Vagina (tissue), 2 donors: ENCODE results near the gene GID4. TPM values are rescaled to one million over a fixed set of nuclear protein-coding genes. Genes with fewer than 3 reads are reported as not detected.

Experiments
- DNase-seq, 2 donors: peaks; one replicate each; pipeline ENCODE4 v3.0.0-alpha.2; 2017; ENCODE audit errors: extremely low spot score in 2 of 2
- H3K27ac ChIP-seq: fragments of 200-600 bp; sonication (generic); one replicate; pipeline ENCODE4 v1.5.1; 2019
- H3K27me3 ChIP-seq: fragments of 200-600 bp; sonication (generic); one replicate; pipeline ENCODE4 v1.5.1; 2019
- H3K36me3 ChIP-seq, 2 donors: fragments of 200-600 bp; sonication (generic); one replicate each; pipeline ENCODE4 v1.5.1; 2017 to 2019
- H3K4me1 ChIP-seq: fragments of 200-600 bp; sonication (generic); one replicate; pipeline ENCODE4 v1.5.1; 2019
- H3K4me3 ChIP-seq, 2 donors: fragments of 200-600 bp; sonication (generic); 1 replicate in 1 of 2; 2 replicates in 1 of 2; pipeline ENCODE4 v1.5.1; 2016 to 2019
- H3K9me3 ChIP-seq: fragments of 200-600 bp; sonication (generic); one replicate; pipeline ENCODE4 v1.5.1; 2019
- CTCF ChIP-seq, 3 experiments: fragments of 450-650 bp in 2 of 3; fragments of 200-600 bp in 1 of 3; sonication (generic) in 1 of 3; IDR thresholded peaks; one replicate each; pipeline ENCODE4 v1.5.1; 2017 to 2019; ENCODE audit warnings: antibody characterized with exemption in 3 of 3, mild to moderate bottlenecking in 2 of 3, moderate library complexity in 2 of 3
- POLR2A ChIP-seq, 2 donors: fragments of 450-650 bp; IDR thresholded peaks; one replicate each; pipeline ENCODE4 v1.6.1; 2017; ENCODE audit warnings: antibody characterized with exemption in 2 of 2, mild to moderate bottlenecking in 2 of 2, moderate library complexity in 2 of 2
- POLR2AphosphoS5 ChIP-seq, 2 donors: sonication (generic); formaldehyde crosslinking; IDR thresholded peaks; one replicate each; pipeline ENCODE4 v1.9.0; 2017; ENCODE audit warnings: antibody characterized with exemption in 2 of 2, mild to moderate bottlenecking in 2 of 2, low read depth in 1 of 2; ENCODE audit not compliant: insufficient read depth in 1 of 2
- intact Hi-C: fragments of 100-400 bp; cut with DNase I; formaldehyde crosslinking; loops from one replicate; pipeline ENCODE4 v1.15.1; 2023
- total RNA-seq: library from RNA; depleted of rRNA; stranded (reverse); fragments of >200 nt; gene quantifications from one replicate; pipeline ENCODE4 v1.2.3, GENCODE V29; 2016

GID4 gene
- total RNA-seq, 1 donor from 2014 or later = 11.3 TPM

GRCh38 chr17:18102640-18103039, 63.4 kb downstream of the GID4 start:
- Histone ChIP-seq H3K36me3 (peaks cover 0 to 66% of the 10 kb centered on the region in 2 donors), H3K27ac (no peak overlapping the region), H3K27me3 (no peaks in the 10 kb centered on the region), H3K9me3 (no peaks in the 10 kb centered on the region), H3K4me1 (no peaks in the 10 kb centered on the region), H3K4me3 (no peak overlapping the region)
- intact Hi-C loops = no loop called here
- no peak for DNase-seq
- TF ChIP-seq POLR2A (IDR thresholded peaks at IDR 0.05) (no peak), POLR2AphosphoS5 (IDR thresholded peaks at IDR 0.05; ENCODE audit: insufficient read depth in 1 of 2, low read depth in 1 of 2) (no peak), CTCF (IDR thresholded peaks at IDR 0.05) (no peak)

- Histone ChIP-seq H3K27me3 (no peaks in the 10 kb centered on the region), H3K4me1 (no peaks in the 10 kb centered on the region), H3K27ac (no peak overlapping the region), H3K4me3 (no peak overlapping the region), H3K9me3 (no peaks in the 10 kb centered on the region), H3K36me3 (peaks cover 0 to 42% of the 10 kb centered on the region in 2 donors)
- no peak for TF ChIP-seq CTCF (IDR thresholded peaks at IDR 0.05)
- TF ChIP-seq POLR2A (IDR thresholded peaks at IDR 0.05) = no peak
- no peak for TF ChIP-seq POLR2AphosphoS5 (IDR thresholded peaks at IDR 0.05; ENCODE audit: insufficient read depth in 1 of 2, low read depth in 1 of 2)
- intact Hi-C loops = no loop called here
- DNase-seq = no peak
Observed at GRCh38 chr17:18105027-18105426, 65.8 kb downstream of the GID4 start.

- DNase-seq = no peak
- intact Hi-C loops = no loop called here
- Histone ChIP-seq H3K4me3 (no peak overlapping the region), H3K36me3 (peaks cover 0 to 36% of the 10 kb centered on the region in 2 donors), H3K27ac (no peak overlapping the region), H3K4me1 (no peaks in the 10 kb centered on the region), H3K27me3 (no peaks in the 10 kb centered on the region), H3K9me3 (no peaks in the 10 kb centered on the region)
- TF ChIP-seq POLR2A (IDR thresholded peaks at IDR 0.05) (no peak), CTCF (IDR thresholded peaks at IDR 0.05) (no peak), POLR2AphosphoS5 (IDR thresholded peaks at IDR 0.05; ENCODE audit: insufficient read depth in 1 of 2, low read depth in 1 of 2) (no peak)
Observed at GRCh38 chr17:18105595-18105994, 66.4 kb downstream of the GID4 start.

GRCh38 chr17:18106211-18106610, 67.0 kb downstream of the GID4 start:
- intact Hi-C loops = no loop called here
- Histone ChIP-seq H3K36me3 (peaks cover 0 to 31% of the 10 kb centered on the region in 2 donors), H3K9me3 (no peaks in the 10 kb centered on the region), H3K27me3 (no peaks in the 10 kb centered on the region), H3K27ac (no peak overlapping the region), H3K4me1 (no peaks in the 10 kb centered on the region), H3K4me3 (no peak overlapping the region)
- no peak for TF ChIP-seq POLR2AphosphoS5 (IDR thresholded peaks at IDR 0.05; ENCODE audit: insufficient read depth in 1 of 2, low read depth in 1 of 2)
- TF ChIP-seq CTCF (IDR thresholded peaks at IDR 0.05) = no peak
- TF ChIP-seq POLR2A (IDR thresholded peaks at IDR 0.05) = no peak
- no peak for DNase-seq

GRCh38 chr17:18107061-18107790, 68.0 kb downstream of the GID4 start:
- no peaks in the 10 kb centered on the region for H3K27me3 ChIP-seq
- no peak overlapping the region for H3K4me3 ChIP-seq
- H3K9me3 ChIP-seq = no peaks in the 10 kb centered on the region
- intact Hi-C loops = no loop called here
- no peak for DNase-seq
- peaks cover 0 to 22% of the 10 kb centered on the region in 2 donors for H3K36me3 ChIP-seq
- H3K4me1 ChIP-seq = no peaks in the 10 kb centered on the region
- TF ChIP-seq POLR2AphosphoS5 (IDR thresholded peaks at IDR 0.05; ENCODE audit: insufficient read depth in 1 of 2, low read depth in 1 of 2) = no peak
- no peak for TF ChIP-seq POLR2A (IDR thresholded peaks at IDR 0.05)
- TF ChIP-seq CTCF (IDR thresholded peaks at IDR 0.05) = no peak
- H3K27ac ChIP-seq = no peak overlapping the region
